Right forelimb (tissue), 1 donor: ENCODE data around the gene CTCF.

Experiments
- DNase-seq: peaks from one replicate; pipeline ENCODE4 v3.0.0-alpha.2; 2018

Gene CTCF

DNA sequence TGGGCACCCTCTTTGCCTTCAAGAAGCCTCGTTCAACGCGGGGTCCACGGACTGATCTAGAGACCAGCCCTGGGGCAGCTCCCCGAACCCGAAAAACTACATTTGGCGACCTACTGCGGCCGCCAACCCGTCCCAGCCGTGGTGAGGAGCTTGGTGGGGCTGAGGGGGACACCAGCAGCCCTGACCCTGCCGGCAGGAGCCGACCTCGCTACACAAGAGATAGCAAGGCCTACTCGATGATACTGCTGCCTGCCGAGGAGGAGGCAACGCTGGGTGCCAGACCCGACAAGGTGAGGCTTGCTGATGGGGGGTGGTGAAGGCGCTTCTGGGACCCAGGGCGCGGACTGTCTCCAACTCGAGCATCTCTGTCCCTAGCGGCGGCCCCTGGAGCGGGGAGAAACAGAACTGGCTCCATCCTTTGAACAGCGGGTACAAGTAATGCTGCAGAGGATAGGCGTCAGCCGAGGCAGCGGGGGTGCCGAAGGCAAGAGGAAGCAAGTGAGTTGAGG is 92.1 kb downstream of the CTCF start:
- DNase-seq = no peak

- no peak for DNase-seq
Measured at GRCh38 chr16:67655363-67655762, 93.0 kb downstream of the CTCF start.

DNA sequence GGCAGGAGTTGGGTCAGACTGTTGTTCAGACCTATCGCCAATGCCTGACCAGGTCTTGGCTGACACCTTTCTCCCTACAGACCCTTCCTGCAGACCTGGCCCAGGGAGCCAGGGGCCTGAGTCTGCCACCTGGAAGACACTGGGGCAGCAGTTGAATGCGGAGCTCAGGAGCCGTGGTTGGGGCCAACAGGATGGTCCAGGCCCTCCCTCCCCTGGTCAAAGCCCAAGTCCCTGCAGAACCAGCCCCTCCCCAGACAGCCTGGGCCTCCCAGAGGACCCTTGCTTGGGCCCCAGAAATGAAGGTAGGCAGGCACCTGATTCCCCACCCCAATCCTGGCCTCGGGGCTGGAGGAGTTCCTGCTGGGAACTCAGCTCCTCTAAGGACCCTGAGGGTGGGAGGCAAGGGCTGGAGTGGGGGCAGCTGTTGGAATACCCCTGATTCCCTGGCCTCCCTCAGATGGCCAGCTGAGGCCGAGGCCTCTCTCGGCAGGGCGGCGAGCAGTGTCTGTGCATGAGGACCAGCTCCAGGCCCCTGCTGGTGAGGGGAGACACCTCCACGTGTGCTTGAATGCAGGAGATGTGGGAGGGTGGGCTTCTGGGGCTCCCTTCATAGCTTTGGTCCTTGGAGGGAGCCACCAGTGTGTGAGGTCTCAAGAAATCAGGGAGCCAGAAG is 94.2 kb downstream of the CTCF start:
- no peak for DNase-seq

DNA sequence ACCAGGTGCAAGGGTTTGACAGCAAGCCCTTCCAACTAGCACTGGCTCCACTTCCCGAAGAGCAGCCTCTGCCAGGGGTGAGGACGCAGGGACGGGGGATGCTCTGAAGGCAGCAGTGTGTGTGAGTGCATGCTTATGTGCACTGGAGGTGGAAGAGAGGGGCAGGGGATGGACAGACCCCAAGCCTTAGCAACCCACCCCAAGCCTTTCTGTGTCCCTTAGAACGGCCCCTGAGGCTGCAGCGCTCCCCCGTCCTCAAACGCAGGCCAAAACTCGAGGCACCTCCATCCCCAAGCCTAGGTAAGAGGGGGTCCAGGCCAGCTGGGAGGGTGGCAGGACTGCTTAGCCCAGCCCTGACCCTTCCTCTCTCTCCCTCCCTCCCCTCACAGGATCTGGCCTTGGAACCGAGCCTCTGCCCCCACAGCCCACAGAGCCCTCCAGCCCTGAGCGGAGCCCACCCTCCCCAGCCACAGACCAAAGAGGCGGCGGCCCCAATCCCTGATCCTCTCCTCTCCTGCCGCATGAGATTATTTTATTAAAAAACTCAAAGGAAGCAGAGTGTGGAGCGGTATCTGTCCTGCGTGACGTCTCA is 94.8 kb downstream of the CTCF start:
- DNase-seq = no peak

GRCh38 chr16:67657751-67658518 is 95.6 kb downstream of the CTCF start:
- DNase-seq = no peak

DNA sequence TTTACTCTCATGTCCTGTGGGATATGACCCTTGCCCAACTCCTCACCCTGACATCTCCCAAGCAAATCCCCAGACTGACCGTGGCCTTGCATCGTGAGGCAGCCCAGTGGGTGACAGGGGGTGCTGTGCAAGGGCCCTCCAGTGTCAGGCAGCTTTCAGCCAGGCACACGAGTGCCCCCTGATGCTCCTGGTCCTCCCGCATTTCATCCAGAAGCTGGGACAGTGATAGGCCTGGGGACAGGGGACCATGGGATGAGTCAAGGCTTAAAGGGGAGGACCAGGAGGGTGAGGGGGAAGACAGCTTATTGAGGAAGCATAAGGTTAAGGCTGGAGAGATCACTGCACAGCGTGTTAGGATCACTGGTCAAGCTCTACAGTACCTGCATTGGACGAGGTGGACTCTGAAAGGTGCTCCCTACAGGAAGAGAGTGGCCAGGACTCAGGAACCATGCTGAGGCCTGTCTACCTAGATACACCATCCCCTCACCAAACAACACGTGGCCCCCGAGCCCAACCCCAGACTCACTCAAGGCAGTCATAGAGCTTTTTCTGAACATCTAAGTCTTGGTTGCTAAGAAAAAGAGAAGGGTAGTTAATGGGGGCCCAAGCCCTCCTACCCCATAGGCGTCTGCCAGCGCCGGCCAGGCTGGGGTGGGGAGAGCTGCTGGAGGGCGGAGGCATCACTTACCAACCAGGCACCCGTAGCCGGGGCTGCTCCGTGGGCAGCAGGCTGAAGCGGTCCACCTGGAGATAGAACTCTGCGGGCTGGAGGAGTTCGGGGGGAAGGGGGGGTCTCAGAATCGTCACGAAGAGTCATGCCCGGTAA is 96.7 kb downstream of the CTCF start:
- DNase-seq = no peak

GRCh38 chr16:67659675-67660563 is 97.6 kb downstream of the CTCF start, which contains the start of gene ACD:
ACD (minus strand) TSS chr16:67660260; CDS start chr16:67660220, 40 bp downstream.
- peak; percentile 94 for DNase-seq

GRCh38 chr16:67660564-67661028 is 98.3 kb downstream of the CTCF start, which contains the start of gene PARD6A:
PARD6A (plus strand) TSS chr16:67660960; CDS start chr16:67661039, 79 bp downstream.
- peak; percentile 94 for DNase-seq

DNA sequence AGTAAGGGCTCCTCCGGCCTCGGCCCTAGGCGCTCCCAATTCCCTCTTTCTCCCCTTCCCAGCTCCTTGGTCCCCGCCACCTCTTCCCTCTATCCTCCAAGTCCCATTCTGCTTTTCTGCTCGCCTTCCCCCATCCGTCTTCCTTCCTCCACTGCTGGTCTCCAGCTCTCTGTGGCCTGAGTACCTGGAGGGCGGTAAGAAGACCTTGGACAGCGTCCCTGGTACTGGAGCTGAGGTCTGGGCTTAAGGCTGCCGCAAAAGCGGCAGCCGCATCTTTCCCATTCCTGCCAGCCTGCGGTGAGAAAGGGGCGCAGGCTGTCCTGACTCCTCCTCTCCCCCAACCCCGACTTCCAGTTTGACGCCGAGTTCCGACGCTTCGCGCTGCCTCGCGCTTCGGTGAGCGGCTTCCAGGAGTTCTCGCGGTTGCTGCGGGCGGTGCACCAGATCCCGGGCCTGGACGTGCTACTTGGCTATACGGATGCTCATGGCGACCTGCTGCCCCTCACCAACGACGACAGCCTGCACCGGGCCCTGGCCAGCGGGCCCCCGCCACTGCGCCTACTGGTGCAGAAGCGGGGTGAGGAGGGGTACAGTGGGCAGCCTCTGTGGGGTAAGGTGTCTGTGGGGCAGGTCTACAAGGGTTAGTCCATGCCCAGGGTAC is 98.9 kb downstream of the CTCF start:
- no peak for DNase-seq

GRCh38 chr16:67661886-67662652 is 99.7 kb downstream of the CTCF start:
- no peak for DNase-seq

- no peak for DNase-seq
Measured at GRCh38 chr16:67662653-67663010, 100.3 kb downstream of the CTCF start.

GRCh38 chr16:67663151-67663876 is 101.0 kb downstream of the CTCF start:
- DNase-seq = no peak

GRCh38 chr16:67663877-67664222 is 101.5 kb downstream of the CTCF start:
- DNase-seq = no peak

- no peak for DNase-seq
Measured at GRCh38 chr16:67664258-67664657, 101.9 kb downstream of the CTCF start.

DNA sequence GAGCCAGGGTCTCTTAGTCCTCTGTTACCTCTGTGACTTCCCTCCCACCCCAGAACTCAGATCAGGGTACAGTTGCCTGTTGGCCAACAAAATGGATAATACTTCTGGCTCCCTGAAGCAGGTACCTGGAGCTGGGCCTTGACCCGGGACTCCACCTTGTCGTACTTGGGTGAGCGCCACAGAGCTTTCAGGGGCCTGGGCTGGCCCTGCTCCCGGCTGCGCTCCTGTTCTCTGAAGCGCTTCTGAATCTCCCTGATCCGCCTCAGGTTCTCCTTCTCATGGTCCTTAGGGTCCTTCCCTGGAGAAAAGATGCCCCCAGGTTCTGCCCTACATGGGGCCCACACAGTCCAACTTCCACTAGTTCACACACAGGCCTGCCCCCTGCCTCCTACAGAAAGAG is 102.5 kb downstream of the CTCF start:
- no peak for DNase-seq

- no peak for DNase-seq
Measured at GRCh38 chr16:67665598-67665997, 103.3 kb downstream of the CTCF start.

DNA sequence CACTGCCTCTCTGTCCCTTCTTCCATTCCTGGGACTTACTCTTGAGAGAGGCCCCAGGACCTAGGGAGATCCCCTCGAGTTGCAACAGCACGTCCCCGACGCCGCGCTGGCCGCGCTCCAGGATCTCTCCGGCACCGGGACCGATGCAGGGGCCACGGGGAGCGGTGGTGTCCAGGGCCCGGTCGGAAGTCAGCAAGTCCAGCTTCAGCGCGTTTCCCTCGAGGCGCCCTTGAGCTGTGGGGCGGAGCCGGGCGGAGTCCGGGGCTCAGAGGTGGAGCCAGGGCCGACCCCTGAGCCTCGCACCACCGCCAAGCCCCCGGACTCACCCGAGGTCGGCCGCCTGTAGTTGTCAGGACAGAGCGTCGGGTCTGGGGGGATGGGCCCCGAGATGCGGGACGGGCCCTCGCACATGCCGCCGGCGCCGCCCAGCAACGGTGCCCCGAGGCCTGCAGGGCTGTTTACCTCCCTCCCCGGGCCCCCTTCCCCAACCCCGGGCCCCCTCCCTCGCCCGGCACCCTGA is 103.8 kb downstream of the CTCF start:
- no peak for DNase-seq

GRCh38 chr16:67666559-67667452 is 104.5 kb downstream of the CTCF start, which contains the start of the genes C16orf86 and ENKD1:
C16orf86 (plus strand) TSS chr16:67666814; CDS start chr16:67666971, 157 bp downstream.
ENKD1 (minus strand) TSS chr16:67666750; CDS start chr16:67666442, 308 bp downstream.
- peak; percentile 89 for DNase-seq
